ENCODE results near the gene NPTXR.

Gene NPTXR

GRCh38 chr22:38799265-38800002, 44.4 kb downstream of the NPTXR start:
- DNase-seq (ENCODE audit: low read depth in 2 of 2, low spot score in 1 of 2), result no peak

- no peak for DNase-seq (ENCODE audit: low read depth in 2 of 2, low spot score in 1 of 2)
These were observed 45.3 kb downstream of the NPTXR start for GRCh38 chr22:38798496-38798895.

GRCh38 chr22:38796262-38796957, 47.4 kb downstream of the NPTXR start:
- DNase-seq (ENCODE audit: low read depth in 2 of 2, low spot score in 1 of 2), result no peak

GRCh38 chr22:38795569-38795968, 48.3 kb downstream of the NPTXR start:
- no peak for DNase-seq (ENCODE audit: low read depth in 2 of 2, low spot score in 1 of 2)

- DNase-seq (ENCODE audit: low read depth in 2 of 2, low spot score in 1 of 2), result peak; percentile 84 to 90
These were observed 49.9 kb downstream of the NPTXR start, which contains the start of gene DNAL4 for GRCh38 chr22:38793721-38794466. TSS of gene DNAL4 (minus strand) at chr22:38794143. CDS start at chr22:38782731, 11,412 bp downstream.

GRCh38 chr22:38793317-38793716, 50.5 kb downstream of the NPTXR start:
- DNase-seq (ENCODE audit: low read depth in 2 of 2, low spot score in 1 of 2), result no peak

GRCh38 chr22:38792833-38793232, 51.0 kb downstream of the NPTXR start:
- no peak for DNase-seq (ENCODE audit: low read depth in 2 of 2, low spot score in 1 of 2)

- DNase-seq (ENCODE audit: low read depth in 2 of 2, low spot score in 1 of 2), result no peak
These were observed 54.2 kb downstream of the NPTXR start for GRCh38 chr22:38789606-38790005.

GRCh38 chr22:38788846-38789245, 55.0 kb downstream of the NPTXR start:
- DNase-seq (ENCODE audit: low read depth in 2 of 2, low spot score in 1 of 2), result no peak

- no peak for DNase-seq (ENCODE audit: low read depth in 2 of 2, low spot score in 1 of 2)
These were observed 55.6 kb downstream of the NPTXR start for GRCh38 chr22:38788021-38788816.

- DNase-seq (ENCODE audit: low read depth in 2 of 2, low spot score in 1 of 2), result no peak
These were observed 57.2 kb downstream of the NPTXR start for GRCh38 chr22:38786631-38787030.

- DNase-seq (ENCODE audit: low read depth in 2 of 2, low spot score in 1 of 2), result no peak
These were observed 59.0 kb downstream of the NPTXR start for GRCh38 chr22:38784856-38785255.

- no peak for DNase-seq (ENCODE audit: low read depth in 2 of 2, low spot score in 1 of 2)
These were observed 59.8 kb downstream of the NPTXR start for GRCh38 chr22:38784035-38784434.

- DNase-seq (ENCODE audit: low read depth in 2 of 2, low spot score in 1 of 2), result no peak
These were observed 60.7 kb downstream of the NPTXR start for GRCh38 chr22:38783095-38783615.

- DNase-seq (ENCODE audit: low read depth in 2 of 2, low spot score in 1 of 2), result no peak
These were observed 61.3 kb downstream of the NPTXR start for GRCh38 chr22:38782402-38783094.

- DNase-seq (ENCODE audit: low read depth in 2 of 2, low spot score in 1 of 2), result no peak
These were observed 62.8 kb downstream of the NPTXR start for GRCh38 chr22:38781033-38781432.

- DNase-seq (ENCODE audit: low read depth in 2 of 2, low spot score in 1 of 2), result no peak
These were observed 66.6 kb downstream of the NPTXR start for GRCh38 chr22:38777087-38777671.

GRCh38 chr22:38776086-38776485, 67.7 kb downstream of the NPTXR start:
- no peak for DNase-seq (ENCODE audit: low read depth in 2 of 2, low spot score in 1 of 2)

- DNase-seq (ENCODE audit: low read depth in 2 of 2, low spot score in 1 of 2), result no peak
These were observed 68.2 kb downstream of the NPTXR start for GRCh38 chr22:38775656-38776055.
